Testis (tissue), 3 donors: ENCODE data around the gene A1BG. TPM values are rescaled to one million over a fixed set of nuclear protein-coding genes. Genes with fewer than 3 reads are reported as not detected.
"Not testable (repeated sequence)": the region's sequence is repeated elsewhere in the genome, so short reads cannot be mapped to it uniquely, and the experiment has no call there.

Experiments used
- DNase-seq: peaks from one replicate; pipeline ENCODE4 v3.0.0-alpha.2; 2019
- H3K27ac ChIP-seq, 2 donors: fragments of 200-600 bp; sonication (generic); one replicate each; pipeline ENCODE4 v1.5.1; 2019
- H3K27me3 ChIP-seq: fragments of 200-600 bp; sonication (generic); one replicate; pipeline ENCODE4 v1.5.1; 2019
- H3K36me3 ChIP-seq: fragments of 200-600 bp; sonication (generic); one replicate; pipeline ENCODE4 v1.5.1; 2017; ENCODE audit warnings: low read depth; ENCODE audit errors: missing control alignments
- H3K4me1 ChIP-seq: fragments of 200-600 bp; sonication (generic); one replicate; pipeline ENCODE4 v1.5.1; 2019
- H3K4me3 ChIP-seq, 2 donors: fragments of 200-600 bp; sonication (generic); one replicate each; pipeline ENCODE4 v1.5.1; 2017 to 2019
- H3K9me3 ChIP-seq: fragments of 200-600 bp; sonication (generic); one replicate; pipeline ENCODE4 v1.5.1; 2017
- CTCF ChIP-seq, 3 experiments: fragments of 450-650 bp in 2 of 3; fragments of 200-600 bp in 1 of 3; sonication (generic) in 1 of 3; IDR thresholded peaks; one replicate each; pipeline ENCODE4 v1.5.1; 2016 to 2019; ENCODE audit warnings: antibody characterized with exemption in 3 of 3, mild to moderate bottlenecking in 2 of 3, moderate library complexity in 1 of 3
- POLR2A ChIP-seq: fragments of 450-650 bp; IDR thresholded peaks from one replicate; pipeline ENCODE4 v1.6.1; 2017; ENCODE audit warnings: antibody characterized with exemption, mild to moderate bottlenecking, moderate library complexity
- WGBS, 2 donors: methylation state at CpG; one replicate each; pipeline ENCODE4 v1.1.5; 2018; 5-methylcytosine and 5-hydroxymethylcytosine counted together
- intact Hi-C: fragments of 100-400 bp; cut with DNase I; formaldehyde crosslinking; loops from one replicate; pipeline ENCODE4 v1.15.1; 2023; ENCODE audit warnings: low total_unique reads
- polyA plus RNA-seq: library from polyadenylated mRNA; stranded (reverse); fragments of 350-450 nt; fragmentation: Illumina TruSeq; extraction: RNeasy Lipid Tissue Mini Kit (QIAGEN cat#74804); gene quantifications from one replicate; pipeline ENCODE4 v1.2.3, GENCODE V29; 2014; ENCODE audit warnings: low read depth, low replicate concordance; ENCODE audit not compliant: insufficient read depth
- total RNA-seq, 2 donors: library from RNA; depleted of rRNA; stranded (reverse); fragments of >200 nt; gene quantifications; one replicate each; pipeline ENCODE4 v1.2.3, GENCODE V29; 2016

A1BG gene
- total and polyA plus RNA-seq, 3 donors from 2014 or later = 3.5 to 13.1 (median 4.5) TPM

- no peak for TF ChIP-seq CTCF (IDR thresholded peaks at IDR 0.05)
- TF ChIP-seq POLR2A = no peak
- Histone ChIP-seq H3K4me3 (no peak overlapping the region), H3K27ac (no peak overlapping the region), H3K4me1 (no peaks in the 10 kb centered on the region), H3K27me3 (no peaks in the 10 kb centered on the region), H3K36me3 (no peaks in the 10 kb centered on the region), H3K9me3 (no peaks in the 10 kb centered on the region)
- intact Hi-C loops = no loop called here
- no peak for DNase-seq
- WGBS, 2 donors = 82 to 83% methylated on average over 2 to 4 of the region's 4 CpGs
Observed at GRCh38 chr19:58318297-58318696, 35.0 kb downstream of the A1BG start.

- DNase-seq = no peak
- intact Hi-C loops = no loop called here
- no peaks in the 10 kb centered on the region for H3K36me3 ChIP-seq
- H3K27me3 ChIP-seq = no peaks in the 10 kb centered on the region
- H3K9me3 ChIP-seq = no peaks in the 10 kb centered on the region
- 64 to 83% methylated on average over 7 of the region's 7 CpGs for WGBS, 2 donors
- H3K4me3 ChIP-seq = no peak overlapping the region
- TF ChIP-seq POLR2A = no peak
- TF ChIP-seq CTCF (IDR thresholded peaks at IDR 0.05) = no peak
- H3K4me1 ChIP-seq = no peaks in the 10 kb centered on the region
- no peak overlapping the region for H3K27ac ChIP-seq
Observed at GRCh38 chr19:58317476-58318072, 35.7 kb downstream of the A1BG start.

- no peaks in the 10 kb centered on the region for H3K9me3 ChIP-seq
- intact Hi-C loops = no loop called here
- 93 to 98% methylated on average over 2 of the region's 2 CpGs for WGBS, 2 donors
- no peaks in the 10 kb centered on the region for H3K4me1 ChIP-seq
- no peak for TF ChIP-seq CTCF (IDR thresholded peaks at IDR 0.05)
- no peak for TF ChIP-seq POLR2A
- H3K27ac ChIP-seq = no peak overlapping the region
- no peak overlapping the region for H3K4me3 ChIP-seq
- no peak for DNase-seq
- H3K27me3 ChIP-seq = no peaks in the 10 kb centered on the region
- H3K36me3 ChIP-seq = no peaks in the 10 kb centered on the region
Observed at GRCh38 chr19:58315580-58315979, 37.7 kb downstream of the A1BG start.

- Histone ChIP-seq H3K4me3 (no peak overlapping the region), H3K9me3 (no peaks in the 10 kb centered on the region), H3K4me1 (peaks cover 4% of the 10 kb centered on the region), H3K27me3 (no peaks in the 10 kb centered on the region), H3K36me3 (no peaks in the 10 kb centered on the region), H3K27ac (no peak overlapping the region)
- intact Hi-C loops = no loop called here
- TF ChIP-seq CTCF (IDR thresholded peaks at IDR 0.05) = no peak
- TF ChIP-seq POLR2A = no peak
- no peak for DNase-seq
- WGBS, 2 donors = 96% methylated on average over 7 of the region's 7 CpGs
Observed at GRCh38 chr19:58311345-58311865, 41.9 kb downstream of the A1BG start.

- WGBS, 2 donors = 62 to 71% methylated on average over 13 of the region's 13 CpGs
- peak; percentile 60 for DNase-seq
- H3K27ac ChIP-seq, H3K27me3 ChIP-seq, intact Hi-C loops, H3K36me3 ChIP-seq, H3K4me3 ChIP-seq, H3K9me3 ChIP-seq: not testable (repeated sequence)
- TF ChIP-seq CTCF (IDR thresholded peaks at IDR 0.05) = peak in 2 of 3 experiments; percentile 39 to 41
- H3K4me1 ChIP-seq = peaks cover 11% of the 10 kb centered on the region
Observed at GRCh38 chr19:58310685-58311084, 42.6 kb downstream of the A1BG start.
